NCI-H2107 treated with DMSO at 0.1 percent for 48 hours (cell line): ENCODE results near the gene CHKB.

Experiments used
- DNase-seq: peaks from one replicate; lab custom pipeline; 2025; ENCODE audit not compliant: unreplicated experiment; lab: John Stamatoyannopoulos, UW

CHKB gene

GRCh38 chr22:50532824-50533796 lies 49.5 kb downstream of the CHKB start:
- no peak for DNase-seq

- no peak for DNase-seq
Measured at GRCh38 chr22:50531962-50532674, 50.5 kb downstream of the CHKB start.

- no peak for DNase-seq
Measured at GRCh38 chr22:50531546-50531961, 51.1 kb downstream of the CHKB start.

- DNase-seq, result no peak
Measured at GRCh38 chr22:50530877-50531545, 51.6 kb downstream of the CHKB start.

GRCh38 chr22:50530580-50530876 lies 52.1 kb downstream of the CHKB start:
- no peak for DNase-seq

GRCh38 chr22:50529897-50530579 lies 52.6 kb downstream of the CHKB start, which contains the start of gene TYMP:
Gene TYMP, minus strand, starts transcription at chr22:50530012. Its CDS starts 303 bp downstream, at chr22:50529709.
- DNase-seq, result no peak

- DNase-seq, result no peak
Measured at GRCh38 chr22:50529416-50529896, 53.2 kb downstream of the CHKB start.
